GM12873 (cell line): ENCODE data around the gene SEMA6D.

Source experiments
- TF ChIP-seq, protein P1 (sequence below): IDR thresholded peaks from 2 replicates; pipeline ENCODE4 v1.5.1; 2012; ENCODE audit warnings: low read depth, mild to moderate bottlenecking, moderate library complexity, low read length, control low read depth; ENCODE audit not compliant: insufficient read depth; ENCODE audit errors: missing control alignments

SEMA6D gene

DNA sequence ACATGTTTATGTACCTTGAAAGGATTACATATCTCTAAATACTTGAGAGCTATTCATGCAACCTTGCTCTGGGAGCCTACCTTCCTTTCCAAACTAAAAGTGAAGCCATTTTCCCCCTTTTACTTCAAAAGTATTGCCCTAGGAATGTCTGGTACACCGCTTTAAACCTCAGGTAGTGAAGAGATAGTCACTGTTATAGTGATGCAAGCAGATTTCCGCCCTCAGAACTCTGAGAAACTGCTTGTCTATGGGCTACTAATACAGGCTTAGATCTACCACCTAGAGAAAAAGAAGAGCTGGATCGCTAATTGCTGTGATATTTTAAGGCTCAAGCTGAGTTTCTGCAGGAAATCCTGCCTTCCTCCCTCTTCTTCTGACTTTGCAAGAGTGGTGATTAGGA is 78.6 kb downstream of the SEMA6D start:
- TF ChIP-seq, protein P1, sequence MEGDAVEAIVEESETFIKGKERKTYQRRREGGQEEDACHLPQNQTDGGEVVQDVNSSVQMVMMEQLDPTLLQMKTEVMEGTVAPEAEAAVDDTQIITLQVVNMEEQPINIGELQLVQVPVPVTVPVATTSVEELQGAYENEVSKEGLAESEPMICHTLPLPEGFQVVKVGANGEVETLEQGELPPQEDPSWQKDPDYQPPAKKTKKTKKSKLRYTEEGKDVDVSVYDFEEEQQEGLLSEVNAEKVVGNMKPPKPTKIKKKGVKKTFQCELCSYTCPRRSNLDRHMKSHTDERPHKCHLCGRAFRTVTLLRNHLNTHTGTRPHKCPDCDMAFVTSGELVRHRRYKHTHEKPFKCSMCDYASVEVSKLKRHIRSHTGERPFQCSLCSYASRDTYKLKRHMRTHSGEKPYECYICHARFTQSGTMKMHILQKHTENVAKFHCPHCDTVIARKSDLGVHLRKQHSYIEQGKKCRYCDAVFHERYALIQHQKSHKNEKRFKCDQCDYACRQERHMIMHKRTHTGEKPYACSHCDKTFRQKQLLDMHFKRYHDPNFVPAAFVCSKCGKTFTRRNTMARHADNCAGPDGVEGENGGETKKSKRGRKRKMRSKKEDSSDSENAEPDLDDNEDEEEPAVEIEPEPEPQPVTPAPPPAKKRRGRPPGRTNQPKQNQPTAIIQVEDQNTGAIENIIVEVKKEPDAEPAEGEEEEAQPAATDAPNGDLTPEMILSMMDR = no peak

DNA sequence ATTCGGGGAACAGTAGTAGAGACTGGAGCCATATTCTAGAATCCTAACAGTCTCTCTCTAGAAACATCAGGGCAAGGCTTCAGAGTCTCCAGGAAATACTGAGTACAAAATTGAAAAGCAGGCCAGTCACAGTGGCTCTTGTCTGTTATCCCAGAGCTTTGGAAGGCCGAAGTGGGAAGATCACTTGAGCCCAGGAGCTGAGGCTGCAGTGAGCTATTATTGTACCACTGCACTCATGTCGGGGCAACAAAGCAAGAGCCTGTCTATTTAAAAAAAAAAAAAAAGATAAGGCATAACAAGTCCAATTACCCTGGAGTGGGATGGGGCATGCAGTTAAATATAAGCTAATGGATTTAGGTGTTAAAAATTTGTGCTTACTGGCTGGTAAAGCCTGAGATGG is 79.0 kb downstream of the SEMA6D start:
- TF ChIP-seq, protein P1 = no peak

DNA sequence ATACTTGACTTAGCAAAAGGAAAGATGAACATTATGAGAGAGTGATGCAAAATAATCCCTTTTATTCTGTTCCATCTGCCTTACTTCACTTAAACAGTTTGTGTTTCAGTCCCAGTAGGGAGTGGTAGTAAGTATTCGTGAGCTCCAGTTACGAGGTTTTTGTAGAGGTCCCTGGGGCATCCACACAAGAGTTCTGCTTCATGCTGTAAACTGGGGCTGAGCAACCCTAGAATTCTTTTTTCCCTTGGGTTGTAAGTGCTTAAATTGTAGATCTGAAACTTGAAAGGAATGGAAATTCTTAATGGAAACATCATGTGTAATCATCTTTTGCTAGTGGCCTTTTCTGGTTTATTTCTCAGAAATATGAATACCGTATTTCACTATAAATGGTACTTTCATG is 79.5 kb downstream of the SEMA6D start:
- TF ChIP-seq, protein P1 = no peak

DNA sequence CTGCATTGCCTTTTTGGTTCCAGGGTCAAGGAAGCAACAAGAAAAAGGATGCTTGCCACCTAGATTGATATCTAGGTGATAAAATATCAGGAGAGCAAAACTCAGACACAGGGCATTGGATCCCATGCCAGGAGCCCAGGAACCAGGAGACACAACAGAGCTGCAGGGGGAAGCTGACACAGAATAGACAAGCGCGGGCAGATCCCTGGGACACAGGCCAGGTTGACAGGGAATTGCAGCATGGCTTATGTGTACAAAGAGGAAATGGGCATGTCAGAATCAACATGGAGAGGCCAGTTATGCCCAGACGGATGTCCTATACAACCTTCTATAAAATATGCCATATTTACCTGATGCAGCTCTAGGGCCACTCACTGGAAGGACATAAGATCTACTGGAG is 84.2 kb downstream of the SEMA6D start:
- TF ChIP-seq, protein P1 = no peak

DNA sequence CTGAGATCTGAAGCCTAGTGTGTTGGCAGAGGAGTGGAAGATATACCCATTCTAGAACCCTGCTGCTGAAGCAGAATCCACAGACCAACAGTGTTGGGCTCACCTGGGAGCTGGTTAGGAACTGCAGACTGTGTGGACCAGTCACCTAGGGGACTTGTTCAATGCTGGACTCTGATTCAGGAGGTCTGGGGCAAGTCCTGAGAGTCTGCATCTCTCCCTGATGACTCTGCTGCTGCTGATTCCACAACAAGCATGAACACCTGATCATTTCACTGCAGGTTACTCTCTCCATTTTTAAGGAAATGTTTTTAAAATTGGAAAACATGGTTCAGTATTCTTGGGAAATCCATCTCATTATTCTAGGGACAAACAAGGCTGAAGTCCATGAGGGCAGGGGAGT is 84.9 kb downstream of the SEMA6D start:
- TF ChIP-seq, protein P1 = no peak

DNA sequence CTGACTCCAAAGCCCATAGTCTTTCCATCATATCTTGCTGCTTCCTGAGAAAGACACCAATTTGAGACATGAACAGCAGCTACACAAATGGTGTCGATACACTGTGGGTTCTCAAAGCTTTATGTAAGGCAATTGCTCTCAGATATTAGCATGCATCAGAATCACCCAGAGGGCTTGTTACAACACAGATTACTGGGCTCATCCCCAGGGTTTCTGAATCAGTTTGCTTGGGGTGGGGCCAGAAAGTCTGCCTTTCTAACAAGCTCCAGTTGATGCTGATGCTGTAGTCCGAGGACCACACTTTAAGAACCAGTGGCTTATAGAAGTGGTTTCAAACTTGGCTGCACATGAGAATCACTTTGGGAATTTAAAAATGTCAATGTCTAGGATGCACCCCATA is 86.5 kb downstream of the SEMA6D start:
- TF ChIP-seq, protein P1 = no peak

DNA sequence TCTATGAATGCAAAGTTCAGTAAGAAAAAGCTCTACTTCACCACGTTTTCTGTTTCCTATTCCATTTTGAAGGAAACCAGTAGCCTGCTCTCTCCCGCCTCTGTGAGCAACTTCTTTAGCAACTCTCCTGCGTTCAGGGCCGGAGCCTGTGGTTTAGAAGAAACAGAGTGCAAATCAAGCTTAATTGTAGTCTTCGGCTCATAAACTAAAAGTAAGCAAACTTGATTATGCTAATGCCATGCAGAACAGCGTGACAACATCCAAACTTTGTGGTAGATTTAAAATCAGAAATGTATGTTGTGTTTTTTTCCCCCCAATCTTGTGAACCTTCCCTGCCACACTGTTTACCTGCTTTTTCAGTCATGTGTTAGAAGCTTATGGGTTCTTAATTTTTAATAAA is 87.4 kb downstream of the SEMA6D start:
- TF ChIP-seq, protein P1 = no peak
